Measurements from ENCODE around the gene CD99L2. TPM values are rescaled to one million over a fixed set of nuclear protein-coding genes. Genes with fewer than 3 reads are reported as not detected.

Gene CD99L2
- total RNA-seq, 4 donors from 2014 or later, result 11.9 to 32.2 (median 23.9) TPM

- Histone ChIP-seq H3K36me3 (no peaks in the 10 kb centered on the region), H3K27ac (no peak overlapping the region), H3K4me3 (no peak overlapping the region), H3K4me1 (no peaks in the 10 kb centered on the region), H3K9me3 (no peaks in the 10 kb centered on the region), H3K27me3 (no peaks in the 10 kb centered on the region)
- TF ChIP-seq CTCF (IDR thresholded peaks at IDR 0.05) (no peak), POLR2A (IDR thresholded peaks at IDR 0.05) (no peak)
- no peak for DNase-seq
Observed at GRCh38 chrX:150903110-150903508, 4.6 kb upstream of the CD99L2 start.

GRCh38 chrX:150902434-150903109 is 4.1 kb upstream of the CD99L2 start:
- Histone ChIP-seq H3K9me3 (no peaks in the 10 kb centered on the region), H3K27me3 (no peaks in the 10 kb centered on the region), H3K27ac (no peak overlapping the region), H3K36me3 (no peaks in the 10 kb centered on the region), H3K4me1 (no peaks in the 10 kb centered on the region), H3K4me3 (no peak overlapping the region)
- DNase-seq, result no peak
- TF ChIP-seq CTCF (IDR thresholded peaks at IDR 0.05) (no peak), POLR2A (IDR thresholded peaks at IDR 0.05) (no peak)

GRCh38 chrX:150899191-150899757 is 806 bp upstream of the CD99L2 start:
- H3K4me3 ChIP-seq, result peak overlapping the region; percentile 55 to 83 (median 66)
- H3K4me1 ChIP-seq, result no peaks in the 10 kb centered on the region
- peak overlapping the region; percentile 63 to 80 (median 78) for H3K27ac ChIP-seq
- no peaks in the 10 kb centered on the region for H3K36me3 ChIP-seq
- peak; percentile 59 to 76 (median 59) for DNase-seq
- no peaks in the 10 kb centered on the region for H3K27me3 ChIP-seq
- TF ChIP-seq POLR2A (IDR thresholded peaks at IDR 0.05), result no peak
- no peak for TF ChIP-seq CTCF (IDR thresholded peaks at IDR 0.05)
- no peaks in the 10 kb centered on the region for H3K9me3 ChIP-seq

GRCh38 chrX:150897421-150898320 is 797 bp downstream of the CD99L2 start:
- peak in 2 of 3 donors; percentile 65 to 71 for DNase-seq
- TF ChIP-seq POLR2A (IDR thresholded peaks at IDR 0.05) (no peak), CTCF (IDR thresholded peaks at IDR 0.05) (no peak)
- no peaks in the 10 kb centered on the region for H3K27me3 ChIP-seq
- H3K36me3 ChIP-seq, result no peaks in the 10 kb centered on the region
- peak overlapping the region; percentile 55 to 83 (median 66) for H3K4me3 ChIP-seq
- H3K9me3 ChIP-seq, result no peaks in the 10 kb centered on the region
- H3K4me1 ChIP-seq, result no peaks in the 10 kb centered on the region
- peak overlapping the region; percentile 67 to 80 (median 74) for H3K27ac ChIP-seq

GRCh38 chrX:150896632-150897031 is 1.8 kb downstream of the CD99L2 start:
- no peak overlapping the region for H3K27ac ChIP-seq
- H3K4me3 ChIP-seq, result no peak overlapping the region
- no peaks in the 10 kb centered on the region for H3K36me3 ChIP-seq
- TF ChIP-seq POLR2A (IDR thresholded peaks at IDR 0.05) (no peak), CTCF (IDR thresholded peaks at IDR 0.05) (no peak)
- no peaks in the 10 kb centered on the region for H3K9me3 ChIP-seq
- no peak for DNase-seq
- no peaks in the 10 kb centered on the region for H3K4me1 ChIP-seq
- H3K27me3 ChIP-seq, result no peaks in the 10 kb centered on the region
